HL-60 (cell line): Measurements from ENCODE around the gene KRT75.

Experiments
- DNase-seq, 2 experiments: peaks; one replicate each; pipeline ENCODE4 v3.0.0-alpha.2; 2010 to 2020; ENCODE audit warnings: low read depth in 1 of 2, low spot score in 1 of 2
- H3K27ac ChIP-seq: fragments of 250-450 bp; sonication (Bioruptor Pico); replicated peaks from 2 replicates; pipeline ENCODE4 v1.5.1; 2020; ENCODE audit warnings: mild to moderate bottlenecking, moderate library complexity
- H3K27me3 ChIP-seq: fragments of 250-450 bp; sonication (Bioruptor Pico); 2 replicates; pipeline ENCODE4 v1.5.1; 2021; ENCODE audit warnings: mild to moderate bottlenecking, moderate library complexity; ENCODE audit not compliant: insufficient read depth, poor library complexity, severe bottlenecking
- H3K4me3 ChIP-seq: replicated peaks from 2 replicates; pipeline ENCODE4 v1.5.1; 2011; ENCODE audit warnings: mild to moderate bottlenecking, control low read depth, low read length; ENCODE audit not compliant: insufficient read depth
- CTCF ChIP-seq: IDR thresholded peaks from one replicate; pipeline ENCODE4 v1.5.1; 2011; ENCODE audit warnings: low read length, control low read depth, inconsistent platforms; ENCODE audit not compliant: insufficient read depth
- GABPA ChIP-seq: IDR thresholded peaks from 2 replicates; pipeline ENCODE4 v1.6.1; 2012; ENCODE audit warnings: low read depth
- POLR2AphosphoS5 ChIP-seq: IDR thresholded peaks from 2 replicates; pipeline ENCODE4 v1.6.1; 2012; ENCODE audit warnings: low read depth
- REST ChIP-seq: IDR thresholded peaks from 2 replicates; pipeline ENCODE4 v1.6.1; 2012; ENCODE audit warnings: low read depth; ENCODE audit not compliant: insufficient replicate concordance
- SPI1 ChIP-seq: IDR thresholded peaks from 2 replicates; pipeline ENCODE4 v1.6.1; 2012; ENCODE audit warnings: low read depth, mild to moderate bottlenecking, borderline replicate concordance

The KRT75 gene

GRCh38 chr12:52396656-52397055 lies 37.5 kb downstream of the KRT75 start:
- Histone ChIP-seq H3K27ac (no peak overlapping the region), H3K27me3 (no peaks in the 10 kb centered on the region), H3K4me3 (no peak overlapping the region)
- DNase-seq = no peak
- TF ChIP-seq CTCF = no peak
- no peak for TF ChIP-seq GABPA
- no peak for TF ChIP-seq SPI1
- no peak for TF ChIP-seq POLR2AphosphoS5
- TF ChIP-seq REST = no peak

- Histone ChIP-seq H3K27me3 (no peaks in the 10 kb centered on the region), H3K27ac (no peak overlapping the region), H3K4me3 (no peak overlapping the region)
- TF ChIP-seq POLR2AphosphoS5 (no peak), REST (no peak), CTCF (no peak), SPI1 (no peak), GABPA (no peak)
- no peak for DNase-seq
Observed at GRCh38 chr12:52395761-52396434, 38.3 kb downstream of the KRT75 start.

- DNase-seq = no peak
- no peaks in the 10 kb centered on the region for H3K27me3 ChIP-seq
- TF ChIP-seq GABPA (no peak), SPI1 (no peak), REST (no peak), POLR2AphosphoS5 (no peak)
- H3K27ac ChIP-seq = no peak overlapping the region
- no peak overlapping the region for H3K4me3 ChIP-seq
Observed at GRCh38 chr12:52394836-52395405, 39.2 kb downstream of the KRT75 start.
